ENCODE data around the gene NOTUM.

Gene NOTUM

DNA sequence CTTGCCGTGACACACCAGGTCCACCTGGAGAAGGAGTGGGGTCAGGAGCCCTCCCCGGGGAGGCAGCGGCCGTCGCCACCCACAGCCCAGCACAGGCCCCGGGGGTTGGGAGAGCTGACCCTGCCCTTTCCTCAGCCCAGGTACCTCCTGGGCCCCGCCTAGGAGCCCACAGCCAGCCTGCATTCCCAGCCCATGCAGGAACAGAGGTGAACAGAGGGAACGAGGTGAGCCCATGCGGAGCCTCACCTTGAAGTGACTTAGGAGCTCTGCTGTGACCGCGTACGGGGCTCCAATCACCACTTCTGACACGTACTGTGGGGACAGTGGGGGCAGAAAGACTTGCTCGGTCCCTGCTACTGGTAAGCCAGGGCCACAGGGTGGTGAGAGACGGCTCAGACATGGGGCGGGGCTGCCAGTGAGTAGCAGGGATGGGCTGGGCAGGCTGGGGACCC lies 55.5 kb downstream of the NOTUM start:
- no peak overlapping the region for H3K4me3 ChIP-seq (replicated peaks; ENCODE audit: low read depth, low read length)
- no peak for DNase-seq (ENCODE audit: extremely low read depth, low read depth)
- no peak for TF ChIP-seq CTCF (IDR thresholded peaks at IDR 0.05; ENCODE audit: low read depth, low read length, missing control alignments)

DNA sequence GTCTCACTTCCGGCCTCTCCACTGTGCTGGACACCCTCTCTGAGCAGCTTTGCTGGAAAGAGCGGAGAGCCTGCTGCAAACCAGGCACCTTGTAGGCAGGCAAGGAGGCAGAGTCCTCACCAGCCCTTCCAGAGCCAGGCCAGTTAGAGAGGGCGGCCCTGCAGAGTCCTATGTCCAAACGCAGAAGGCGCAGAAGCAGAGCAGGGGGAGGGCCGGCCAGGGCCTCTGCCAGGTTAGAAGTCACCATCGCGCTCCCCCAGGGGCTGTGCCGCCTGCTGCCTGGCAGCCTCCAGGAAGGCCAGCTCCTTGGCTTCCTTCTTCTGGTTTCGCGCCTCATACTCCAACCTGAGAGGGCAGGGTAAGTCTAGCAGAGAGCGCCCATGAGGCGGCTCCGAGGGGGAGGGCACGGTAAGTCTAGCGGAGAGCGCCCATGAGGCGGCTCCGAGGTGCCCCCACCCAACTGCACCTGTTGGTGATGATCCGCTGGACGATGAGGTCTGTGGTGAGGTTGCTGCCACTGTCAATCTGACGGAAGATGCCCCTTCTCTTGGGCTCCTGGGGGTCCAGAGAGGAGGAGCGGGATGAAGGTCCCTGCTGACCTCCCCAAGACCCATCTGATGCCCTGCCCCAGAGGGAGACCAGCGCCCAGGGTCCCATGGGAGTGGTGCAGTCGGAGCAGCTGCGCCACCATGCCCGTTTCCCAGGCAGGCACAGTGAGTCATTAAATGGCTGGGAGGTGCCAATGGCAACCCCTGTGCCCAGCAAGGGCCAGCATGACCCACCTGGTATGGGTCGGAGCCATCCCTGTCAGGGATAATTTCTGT lies 56.2 kb downstream of the NOTUM start:
- no peak overlapping the region for H3K4me3 ChIP-seq (replicated peaks; ENCODE audit: low read depth, low read length)
- no peak for TF ChIP-seq CTCF (IDR thresholded peaks at IDR 0.05; ENCODE audit: low read depth, low read length, missing control alignments)
- no peak for DNase-seq (ENCODE audit: extremely low read depth, low read depth)

DNA sequence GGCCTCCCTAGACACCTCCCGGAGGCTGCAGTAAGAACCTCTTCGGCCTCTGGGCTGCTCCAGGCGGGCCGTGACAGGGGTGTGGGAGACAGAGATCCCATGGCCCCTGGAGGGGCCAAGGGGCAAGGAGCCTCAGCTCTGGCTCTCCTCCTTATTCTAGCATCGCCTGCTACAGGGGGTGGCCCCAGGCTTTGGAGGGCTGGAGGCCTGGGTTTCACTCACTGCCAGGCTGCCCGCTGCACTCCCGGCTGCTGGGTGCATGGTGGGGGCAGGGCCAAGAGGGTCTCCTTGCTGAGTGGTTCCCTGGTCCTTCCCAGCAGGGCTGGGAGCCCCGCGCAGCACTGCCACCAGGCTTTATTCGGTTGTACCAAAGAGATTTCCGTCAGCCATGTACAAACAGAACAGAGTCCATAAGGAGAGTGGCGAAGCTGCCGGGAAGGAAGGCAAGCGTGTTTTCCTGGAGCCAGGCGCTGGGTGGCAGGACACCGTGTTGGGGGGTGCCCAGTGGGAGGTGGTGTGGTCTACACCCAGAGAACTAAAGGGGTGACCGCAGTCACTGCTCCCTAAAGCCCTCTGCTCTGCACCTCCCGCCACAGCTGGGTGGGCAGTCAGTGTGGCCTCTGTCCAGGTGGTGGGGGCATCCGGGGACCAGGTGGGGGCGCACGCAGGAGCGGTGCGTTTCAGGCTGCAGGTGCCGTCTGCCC lies 56.9 kb downstream of the NOTUM start:
- TF ChIP-seq CTCF (IDR thresholded peaks at IDR 0.05; ENCODE audit: low read depth, low read length, missing control alignments): no peak
- no peak for DNase-seq (ENCODE audit: extremely low read depth, low read depth)
- H3K4me3 ChIP-seq (replicated peaks; ENCODE audit: low read depth, low read length): no peak overlapping the region

DNA sequence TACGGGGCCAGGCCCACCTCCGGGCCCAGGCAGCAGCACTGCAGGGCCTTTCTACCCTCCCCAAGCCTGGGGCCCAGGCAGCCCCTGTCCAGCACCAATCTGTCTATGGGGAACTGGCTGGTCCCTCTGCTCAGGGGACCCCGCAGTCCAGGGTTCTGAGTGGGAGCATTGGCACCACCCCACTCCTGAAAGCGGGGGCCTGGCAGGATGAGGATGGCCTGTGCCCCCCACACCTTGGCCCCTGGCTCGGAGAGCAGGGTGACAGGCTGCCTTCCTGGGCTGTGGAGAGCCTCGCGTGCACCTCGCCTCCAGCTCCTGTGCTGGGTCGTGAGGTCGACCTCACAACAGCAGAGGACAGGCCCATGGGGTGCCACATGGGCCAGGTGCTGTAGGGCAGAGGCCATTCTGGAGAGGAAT lies 57.6 kb downstream of the NOTUM start:
- no peak for TF ChIP-seq CTCF (IDR thresholded peaks at IDR 0.05; ENCODE audit: low read depth, low read length, missing control alignments)
- no peak for DNase-seq (ENCODE audit: extremely low read depth, low read depth)
- H3K4me3 ChIP-seq (replicated peaks; ENCODE audit: low read depth, low read length): no peak overlapping the region

DNA sequence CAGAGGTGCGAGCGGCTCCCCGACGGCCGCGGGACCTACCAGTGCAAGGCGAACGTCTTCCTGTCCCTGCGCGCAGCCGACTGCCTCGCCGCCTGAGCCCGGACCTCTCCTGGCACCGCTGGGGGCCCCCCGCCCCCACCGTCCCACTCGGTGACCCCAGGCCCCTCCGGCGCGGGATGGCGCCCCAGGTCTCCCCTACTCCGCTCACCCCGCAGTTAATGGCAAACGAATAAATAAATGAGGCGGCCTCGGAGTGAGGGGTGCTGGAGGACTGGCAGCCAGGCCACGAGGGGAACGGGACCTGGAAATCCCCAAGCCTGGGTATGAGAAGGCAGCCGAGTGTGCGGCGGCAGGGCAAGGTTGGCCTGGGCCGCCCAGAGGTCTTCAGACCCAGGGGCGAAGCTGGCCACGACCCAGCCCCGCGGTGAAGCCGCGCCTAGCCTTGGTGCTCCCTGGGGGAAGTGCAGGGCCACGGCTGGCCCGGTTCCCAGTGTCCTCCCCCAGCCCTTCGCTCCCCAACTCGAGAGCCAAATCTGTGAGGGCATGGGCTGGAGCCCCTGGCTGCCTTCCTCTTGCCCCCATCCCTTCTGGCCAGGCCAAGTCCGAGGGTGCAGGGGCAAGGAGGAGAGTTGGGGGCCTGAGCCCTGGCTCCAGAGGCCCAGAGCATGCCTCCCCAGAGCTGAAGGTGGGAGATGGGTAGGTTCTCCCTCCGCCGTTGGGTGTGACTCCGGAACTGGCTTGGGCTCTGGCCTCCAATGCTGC lies 58.2 kb downstream of the NOTUM start:
- DNase-seq (ENCODE audit: extremely low read depth, low read depth): no peak
- TF ChIP-seq CTCF (IDR thresholded peaks at IDR 0.05; ENCODE audit: low read depth, low read length, missing control alignments): no peak
- no peak overlapping the region for H3K4me3 ChIP-seq (replicated peaks; ENCODE audit: low read depth, low read length)

Measured in HFF-Myc (cell line).